ENCODE data around the gene GALM.

- TF ChIP-seq CTCF (IDR thresholded peaks at IDR 0.05), result no peak
- no peak for TF ChIP-seq POLR2A (IDR thresholded peaks at IDR 0.05)
These were observed 45.5 kb upstream of the GALM start for GRCh38 chr2:38620282-38620977.

All from uterus (tissue), 2 donors.